GM13977 (cell line): ENCODE measurements around the gene KCNJ2.

Experiments used
- DNase-seq: peaks from one replicate; pipeline ENCODE4 v3.0.0; 2012; ENCODE audit warnings: low spot score
- in situ Hi-C: fragments of 300-500 bp; cut with MboI; formaldehyde crosslinking; loops from one replicate; pipeline ENCODE4 v1.12.0; 2022; ENCODE audit warnings: low sequenced_read_pairs, low pct_unique_long_range_greater_than_20kb, mixed read lengths, inconsistent platforms; ENCODE audit not compliant: unreplicated experiment
- TF ChIP-seq, protein P1 (sequence below): IDR thresholded peaks from 2 replicates; pipeline ENCODE4 v1.5.1; 2012; ENCODE audit warnings: mild to moderate bottlenecking, control low read depth; ENCODE audit not compliant: insufficient read depth; ENCODE audit errors: extremely low read depth, missing control alignments

The KCNJ2 gene

DNA sequence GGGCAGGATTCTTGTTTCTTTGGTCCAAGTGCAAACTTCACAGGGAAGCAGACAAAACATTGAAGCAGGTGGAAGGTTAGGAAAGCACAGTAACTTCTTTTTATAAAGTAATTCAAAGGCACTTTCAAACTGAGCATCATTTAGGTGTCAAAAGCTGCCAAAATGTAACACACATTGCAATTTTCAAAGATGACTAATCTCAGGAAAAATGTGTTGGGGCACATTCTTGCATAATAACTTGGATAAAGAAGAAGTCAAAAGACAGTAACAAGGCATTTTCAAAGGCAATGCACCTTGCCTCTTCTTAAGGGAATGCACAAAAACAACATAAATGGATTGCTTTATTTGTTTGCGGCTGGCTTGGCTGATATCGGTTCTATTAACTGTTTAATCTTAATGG lies 3.6 kb downstream of the KCNJ2 start:
- TF ChIP-seq, protein P1, sequence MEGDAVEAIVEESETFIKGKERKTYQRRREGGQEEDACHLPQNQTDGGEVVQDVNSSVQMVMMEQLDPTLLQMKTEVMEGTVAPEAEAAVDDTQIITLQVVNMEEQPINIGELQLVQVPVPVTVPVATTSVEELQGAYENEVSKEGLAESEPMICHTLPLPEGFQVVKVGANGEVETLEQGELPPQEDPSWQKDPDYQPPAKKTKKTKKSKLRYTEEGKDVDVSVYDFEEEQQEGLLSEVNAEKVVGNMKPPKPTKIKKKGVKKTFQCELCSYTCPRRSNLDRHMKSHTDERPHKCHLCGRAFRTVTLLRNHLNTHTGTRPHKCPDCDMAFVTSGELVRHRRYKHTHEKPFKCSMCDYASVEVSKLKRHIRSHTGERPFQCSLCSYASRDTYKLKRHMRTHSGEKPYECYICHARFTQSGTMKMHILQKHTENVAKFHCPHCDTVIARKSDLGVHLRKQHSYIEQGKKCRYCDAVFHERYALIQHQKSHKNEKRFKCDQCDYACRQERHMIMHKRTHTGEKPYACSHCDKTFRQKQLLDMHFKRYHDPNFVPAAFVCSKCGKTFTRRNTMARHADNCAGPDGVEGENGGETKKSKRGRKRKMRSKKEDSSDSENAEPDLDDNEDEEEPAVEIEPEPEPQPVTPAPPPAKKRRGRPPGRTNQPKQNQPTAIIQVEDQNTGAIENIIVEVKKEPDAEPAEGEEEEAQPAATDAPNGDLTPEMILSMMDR, result no peak
- in situ Hi-C loops, result no loop called here

DNA sequence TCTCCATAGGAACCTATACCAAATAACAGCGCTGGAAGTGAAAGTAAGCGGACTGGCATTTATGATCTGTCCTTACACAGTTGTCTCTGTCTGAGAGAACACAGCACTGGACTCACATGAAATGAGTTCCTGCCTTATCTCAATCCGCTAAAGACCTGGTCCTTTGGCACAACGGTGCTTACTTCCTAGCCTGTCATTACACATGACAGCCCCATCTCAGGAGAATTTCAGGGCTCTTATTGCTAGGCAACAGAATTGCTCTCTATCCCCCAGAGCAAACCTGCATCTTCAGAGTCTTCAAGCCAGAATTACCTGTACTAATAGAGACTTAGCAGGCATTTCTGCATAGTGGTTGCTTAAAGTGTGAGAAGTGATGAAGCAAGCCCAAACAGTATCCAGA lies 4.3 kb downstream of the KCNJ2 start:
- no peak for DNase-seq
- in situ Hi-C loops, result no loop called here
- TF ChIP-seq, protein P1, result no peak

More for the DNA sequence above, 3.6 kb downstream of the KCNJ2 start:
- DNase-seq, result no peak

DNA sequence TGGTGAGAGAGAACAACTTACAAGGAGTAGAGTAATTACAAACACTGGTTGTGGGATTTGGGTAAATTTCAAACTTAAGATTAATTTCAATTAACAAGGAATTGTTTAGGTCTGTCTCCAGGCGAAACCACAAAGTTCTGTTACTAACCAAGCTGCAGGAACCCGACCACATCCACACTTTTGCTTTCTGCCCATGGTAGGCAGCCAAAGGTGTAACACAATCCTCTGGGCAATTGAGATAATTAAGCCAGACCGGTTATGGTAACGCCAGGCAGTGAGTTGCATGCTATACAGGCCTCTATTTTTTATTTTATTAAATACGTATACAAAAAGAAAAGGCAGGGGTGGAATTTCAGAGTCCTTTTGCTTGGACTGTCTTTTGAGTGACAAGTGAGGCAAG lies 12.0 kb downstream of the KCNJ2 start:
- TF ChIP-seq, protein P1, result no peak
- in situ Hi-C loops, result no loop called here
- no peak for DNase-seq

DNA sequence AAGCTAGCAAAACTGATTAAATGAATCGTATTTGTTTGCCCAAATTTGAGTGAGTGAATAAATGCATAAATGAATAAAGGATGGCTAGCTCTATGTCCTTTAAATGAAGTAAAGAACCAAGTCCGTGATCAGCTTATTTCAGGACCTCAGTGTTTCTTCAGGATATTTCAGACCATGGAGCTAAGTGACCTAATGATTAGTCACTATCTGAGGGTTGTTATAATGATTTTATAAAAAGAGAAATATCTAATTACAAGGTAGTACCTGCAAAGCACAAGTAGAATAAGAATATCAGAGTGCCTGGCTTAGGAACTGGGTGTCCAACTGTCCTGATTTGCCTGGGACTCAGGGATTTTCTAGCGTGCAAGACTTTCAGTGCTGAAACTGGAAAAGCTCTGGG lies 12.5 kb downstream of the KCNJ2 start:
- no peak for DNase-seq
- TF ChIP-seq, protein P1, result no peak
- in situ Hi-C loops, result no loop called here

DNA sequence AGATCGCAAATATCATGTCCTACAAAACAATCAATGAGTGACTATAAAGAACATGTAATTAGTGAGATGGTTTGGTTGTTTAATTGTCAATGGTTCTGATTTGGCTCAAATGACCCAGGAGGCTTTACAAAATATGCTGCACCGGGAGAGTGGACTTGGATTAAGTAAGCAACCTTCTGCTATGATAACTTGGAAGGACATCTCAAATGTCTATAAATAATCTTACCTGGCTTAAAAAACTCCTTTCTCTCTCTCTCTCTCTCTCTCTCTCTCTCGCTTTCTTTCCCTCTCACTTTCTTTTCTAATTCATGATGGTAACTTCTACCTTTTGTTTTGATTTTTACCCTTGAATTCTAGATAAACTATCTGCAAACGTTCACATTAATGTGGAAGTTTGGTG lies 14.2 kb downstream of the KCNJ2 start:
- TF ChIP-seq, protein P1, result no peak
- DNase-seq, result no peak
- in situ Hi-C loops, result no loop called here

DNA sequence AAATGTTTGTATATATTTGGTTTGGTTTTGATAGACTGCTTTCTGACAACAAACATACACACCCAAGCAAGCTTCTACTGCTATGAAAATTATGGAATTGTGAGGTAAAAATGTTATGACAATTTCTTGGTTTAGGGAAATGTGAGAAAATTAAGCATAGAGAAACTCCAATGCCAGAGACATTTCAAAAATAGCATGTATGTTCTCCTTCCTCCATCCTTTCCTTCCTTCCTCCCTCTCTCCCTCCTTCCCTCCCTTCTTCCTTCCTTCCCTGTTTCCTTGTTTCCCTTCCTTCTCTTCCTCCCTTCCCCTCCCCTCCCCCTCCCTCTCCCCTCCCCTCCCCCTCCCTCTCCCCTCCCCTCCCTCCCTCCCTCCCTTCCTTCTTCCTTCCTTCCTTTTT lies 14.9 kb downstream of the KCNJ2 start:
- in situ Hi-C loops, result no loop called here
- TF ChIP-seq, protein P1, result no peak
- no peak for DNase-seq

DNA sequence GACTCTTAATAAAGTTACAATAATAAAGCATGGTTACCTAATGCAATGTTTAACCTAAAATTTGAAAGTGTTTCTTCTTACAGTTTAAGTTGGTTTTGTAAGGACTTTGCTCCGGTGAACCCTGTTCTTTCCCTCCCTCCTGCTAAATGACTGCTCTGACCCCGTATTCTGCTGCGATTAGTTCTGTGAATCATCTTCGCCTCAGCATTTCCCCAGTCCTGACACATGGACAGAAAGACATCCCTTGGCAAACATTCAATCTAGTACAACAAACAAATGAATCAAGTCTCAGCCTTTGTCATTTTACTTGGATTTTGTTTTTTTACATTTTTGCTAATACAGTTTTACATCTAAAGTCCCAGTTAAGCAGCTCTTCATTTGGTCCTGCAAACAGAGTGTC lies 15.4 kb downstream of the KCNJ2 start:
- in situ Hi-C loops, result no loop called here
- no peak for DNase-seq
- TF ChIP-seq, protein P1, result no peak
